GM19372 (cell line): ENCODE results near the gene FAXDC2.

Source experiments
- ATAC-seq: cut with Tn5 transposase; IDR thresholded peaks from one replicate; pipeline ENCODE4 v1.9.1; 2021; ENCODE audit warnings: mild to moderate bottlenecking, low read depth, moderate library complexity; ENCODE audit not compliant: unreplicated experiment

The FAXDC2 gene, protein sequence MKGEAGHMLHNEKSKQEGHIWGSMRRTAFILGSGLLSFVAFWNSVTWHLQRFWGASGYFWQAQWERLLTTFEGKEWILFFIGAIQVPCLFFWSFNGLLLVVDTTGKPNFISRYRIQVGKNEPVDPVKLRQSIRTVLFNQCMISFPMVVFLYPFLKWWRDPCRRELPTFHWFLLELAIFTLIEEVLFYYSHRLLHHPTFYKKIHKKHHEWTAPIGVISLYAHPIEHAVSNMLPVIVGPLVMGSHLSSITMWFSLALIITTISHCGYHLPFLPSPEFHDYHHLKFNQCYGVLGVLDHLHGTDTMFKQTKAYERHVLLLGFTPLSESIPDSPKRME

GRCh38 chr5:154850255-154851062, at the start of gene FAXDC2:
FAXDC2 (minus strand) TSS chr5:154850603; CDS start chr5:154838178, 12,425 bp downstream.
- no peak for ATAC-seq

DNA sequence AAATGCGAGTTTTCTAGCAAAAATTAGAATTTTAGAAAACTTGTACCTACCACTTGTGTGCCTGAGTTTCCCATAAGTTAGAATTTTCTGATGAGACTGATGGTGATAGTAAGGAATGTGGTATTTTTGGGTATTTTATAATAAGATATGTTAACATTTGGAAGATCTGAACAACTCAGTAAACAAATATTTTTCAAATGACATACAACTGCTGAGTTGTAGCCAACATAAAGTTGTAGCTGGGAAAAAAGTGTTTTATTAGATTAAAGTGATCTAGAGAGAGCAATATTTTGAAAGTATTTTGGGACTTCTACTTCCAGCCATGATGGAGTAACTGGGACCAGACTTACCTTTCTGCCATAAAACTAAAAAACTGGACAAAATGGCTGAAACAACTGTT, 49.7 kb upstream of the FAXDC2 start:
- ATAC-seq, result no peak

- no peak for ATAC-seq
Measured at GRCh38 chr5:154899151-154899816, 48.9 kb upstream of the FAXDC2 start.

- no peak for ATAC-seq
Measured at GRCh38 chr5:154898210-154898609, 47.8 kb upstream of the FAXDC2 start.

DNA sequence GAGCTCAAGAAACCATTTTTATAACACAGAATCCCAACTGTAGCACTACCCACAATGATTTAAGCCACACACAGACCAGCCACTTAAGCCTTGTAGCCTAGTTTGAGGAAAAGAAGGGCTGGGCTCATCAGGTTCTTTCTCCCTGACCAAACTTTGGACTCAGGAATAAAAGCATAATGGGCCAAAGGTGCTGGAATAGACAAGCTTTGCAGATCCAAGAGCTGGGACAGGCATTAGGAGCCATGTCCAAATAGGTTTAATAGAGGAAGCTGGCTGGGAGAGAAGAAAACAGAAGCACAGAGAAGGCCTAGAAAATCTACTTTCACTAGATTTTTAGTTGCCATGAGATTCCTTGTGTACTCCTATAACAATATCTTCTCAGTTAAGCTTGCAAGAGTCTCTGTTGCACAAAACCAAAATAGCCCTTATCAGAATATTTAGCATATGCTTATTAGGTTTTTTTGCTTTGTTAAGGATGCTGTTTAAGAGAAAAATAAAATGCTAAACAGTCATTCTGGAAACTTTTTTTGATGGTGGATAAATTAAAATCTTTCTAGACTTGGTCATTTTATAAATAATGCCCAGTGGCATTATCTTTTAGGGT, 46.3 kb upstream of the FAXDC2 start:
- ATAC-seq, result no peak

GRCh38 chr5:154895606-154896561, 45.5 kb upstream of the FAXDC2 start:
- no peak for ATAC-seq

GRCh38 chr5:154893381-154893780, 43.0 kb upstream of the FAXDC2 start:
- ATAC-seq, result no peak

DNA sequence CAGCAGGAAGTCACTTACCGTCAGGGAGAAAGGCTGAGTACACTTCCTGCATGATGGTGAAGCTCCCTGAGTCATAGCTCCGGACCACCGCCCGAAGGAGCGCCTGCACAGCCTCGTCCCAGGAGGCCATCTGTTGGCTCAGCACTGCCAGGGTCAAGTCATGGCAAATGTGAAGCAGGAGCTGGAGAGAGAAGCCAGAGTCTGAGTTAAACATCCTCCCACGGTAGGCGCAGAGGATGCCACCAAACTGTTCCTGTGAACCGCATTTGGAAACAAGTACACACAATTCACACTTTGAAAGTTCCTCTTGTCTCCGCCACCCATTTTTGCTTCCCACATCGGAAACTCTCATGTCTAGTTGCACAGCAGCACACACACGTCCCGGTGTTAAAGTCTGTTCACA, 42.0 kb upstream of the FAXDC2 start:
- no peak for ATAC-seq

DNA sequence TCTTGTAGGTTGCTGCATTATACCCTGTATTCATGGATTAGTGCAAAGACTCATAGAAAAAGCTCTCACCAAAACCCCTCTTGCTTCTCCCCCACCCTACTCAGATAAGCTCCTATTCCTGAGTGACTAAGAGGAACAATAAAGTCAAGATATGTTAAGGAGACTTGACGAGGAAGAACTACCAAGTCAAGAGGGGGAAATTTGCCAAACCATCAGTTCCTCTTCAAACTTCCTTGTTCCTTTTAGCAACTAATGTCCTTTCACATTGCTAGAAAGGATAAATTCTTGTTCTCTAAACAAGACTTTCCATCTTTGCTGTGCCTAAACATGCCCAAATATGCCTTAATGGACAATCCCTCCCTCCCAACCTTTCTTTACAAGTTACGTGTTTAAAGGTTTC, 35.0 kb upstream of the FAXDC2 start:
- no peak for ATAC-seq

GRCh38 chr5:154884424-154884823, 34.0 kb upstream of the FAXDC2 start:
- ATAC-seq, result no peak

GRCh38 chr5:154881986-154882385, 31.6 kb upstream of the FAXDC2 start:
- no peak for ATAC-seq

DNA sequence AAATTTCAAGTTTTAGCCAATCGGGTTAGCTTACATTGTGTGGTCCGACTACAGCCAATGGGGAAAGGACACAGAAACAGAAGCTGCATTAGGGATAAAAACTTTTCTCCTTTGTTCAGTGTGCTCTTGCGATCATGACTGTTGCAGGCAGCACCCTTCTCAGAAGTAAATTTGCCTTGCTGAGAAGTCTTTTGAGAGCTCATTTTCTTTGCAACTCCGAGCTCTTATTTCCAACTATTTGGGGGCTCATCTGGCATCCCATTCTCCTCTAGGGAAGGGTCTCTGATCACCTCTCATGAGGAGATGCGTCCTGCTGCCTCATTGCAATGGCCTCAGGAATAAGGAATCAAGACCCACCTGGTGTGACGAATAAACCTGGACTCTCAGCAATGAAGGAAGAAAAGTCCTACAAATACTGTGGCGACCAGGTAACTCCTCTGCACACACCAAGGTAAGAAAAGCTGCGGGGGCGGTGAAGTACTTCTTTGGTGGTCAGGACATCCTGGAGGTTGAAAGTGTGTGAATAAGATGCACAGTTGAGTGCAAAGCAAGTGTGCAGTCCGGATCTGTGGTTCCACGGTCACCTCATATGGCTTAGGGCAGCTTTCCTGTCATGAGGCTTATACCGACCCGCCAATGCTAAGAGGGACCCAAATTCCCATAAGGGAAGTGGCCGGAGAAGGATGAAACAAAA, 28.4 kb upstream of the FAXDC2 start:
- ATAC-seq, result no peak

DNA sequence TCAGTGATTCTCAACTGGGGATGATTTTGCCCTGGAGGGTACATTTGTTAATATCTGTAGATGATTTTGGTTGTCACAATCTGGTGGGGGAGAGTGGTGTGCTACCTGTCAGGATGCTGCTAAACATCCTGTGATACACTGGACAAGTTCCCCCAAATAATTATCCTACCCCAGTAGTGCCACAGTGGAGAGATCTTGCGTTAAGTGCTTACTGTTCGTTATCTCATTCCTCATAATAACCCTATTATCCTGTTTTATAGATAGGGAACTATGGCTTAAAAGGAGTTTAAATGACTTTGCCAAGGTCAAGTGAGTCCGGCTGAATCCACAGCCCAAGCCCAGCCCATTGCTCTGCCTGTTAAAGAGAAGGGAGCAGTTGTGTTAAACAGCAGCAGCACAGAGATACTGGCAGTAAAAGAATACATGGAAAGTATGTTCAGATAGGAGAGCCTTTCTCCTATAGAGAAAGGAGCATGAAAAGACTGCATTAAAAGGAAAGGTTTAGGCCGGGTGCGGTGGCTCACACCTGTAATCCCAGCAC, 23.5 kb upstream of the FAXDC2 start:
- no peak for ATAC-seq

GRCh38 chr5:154871734-154872133, 21.3 kb upstream of the FAXDC2 start:
- ATAC-seq, result no peak

- no peak for ATAC-seq
Measured at GRCh38 chr5:154868702-154869101, 18.3 kb upstream of the FAXDC2 start.

GRCh38 chr5:154866841-154867240, 16.4 kb upstream of the FAXDC2 start:
- ATAC-seq, result no peak

DNA sequence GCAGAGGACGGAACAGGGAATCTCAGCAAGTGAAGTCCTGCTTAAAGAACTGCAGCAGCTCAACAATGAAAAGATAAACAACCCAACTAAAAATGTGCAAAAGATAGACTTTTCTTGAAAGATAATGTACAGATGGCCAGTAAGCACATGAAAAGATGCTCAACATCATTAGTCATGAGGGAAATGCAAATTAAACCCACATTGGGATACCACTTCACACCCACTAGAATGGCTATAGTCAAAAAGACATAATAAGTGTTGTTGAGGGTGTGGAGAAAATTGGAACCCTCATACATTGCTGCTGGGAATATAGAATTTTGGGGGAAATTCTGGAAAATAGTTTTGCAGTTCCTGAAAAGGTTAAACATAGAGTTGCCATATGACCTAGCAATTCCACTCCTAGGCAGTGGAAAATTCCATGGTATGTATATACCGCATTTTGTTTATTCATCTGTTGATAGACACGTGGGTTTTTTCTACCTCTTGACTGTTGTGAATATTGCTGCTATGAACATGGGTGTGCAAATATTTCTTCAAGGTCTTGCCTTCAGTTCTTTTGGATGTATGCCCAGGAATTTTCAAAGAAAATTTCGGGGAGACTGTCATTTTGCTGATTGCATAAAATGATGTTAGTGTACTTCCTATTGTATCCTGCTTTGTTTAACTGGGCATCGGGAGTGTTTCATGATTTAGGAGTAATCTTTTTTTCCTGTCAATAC, 15.2 kb upstream of the FAXDC2 start:
- ATAC-seq, result no peak
